ENCODE results near the gene CDKN2B-AS1. TPM values are rescaled to one million over a fixed set of nuclear protein-coding genes. Genes with fewer than 3 reads are reported as not detected.

The CDKN2B-AS1 gene
- total and polyA plus RNA-seq, 2 of the 13 experiments (the other 11 are each of a cell fraction or from before 2014, with no cell fraction given), result 0.64 to 2.3 TPM

DNA sequence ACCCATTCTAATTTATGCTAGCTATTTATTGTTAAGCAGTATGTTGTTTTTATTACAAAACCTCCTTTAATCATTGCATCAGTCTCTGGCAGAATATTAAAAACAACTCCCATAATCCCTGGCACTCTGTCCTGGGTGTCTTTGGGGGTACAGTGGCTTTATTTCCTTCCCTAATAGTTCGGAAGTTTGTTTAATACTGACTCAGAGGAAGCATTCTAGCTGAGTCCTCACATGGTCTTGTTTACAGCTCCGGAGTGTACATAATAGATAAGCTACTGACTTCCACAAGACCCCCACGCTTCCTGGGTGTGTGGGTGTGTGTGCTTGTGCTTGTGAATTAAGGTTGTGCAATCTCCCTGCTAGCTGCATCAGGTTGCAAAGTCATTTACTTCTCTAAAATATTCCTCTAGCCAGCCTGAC lies 164.3 kb downstream of the CDKN2B-AS1 start (continued):
- no peak for TF ChIP-seq NFKB2 (CRISPR knock-in tag; IDR thresholded peaks at IDR 0.05; ENCODE audit: borderline replicate concordance)
- TF ChIP-seq NR2F6 (IDR thresholded peaks at IDR 0.05), result no peak
- peak; percentile 56; the same call in 1 of the 2 replicates for TF ChIP-seq NR2F6 (CRISPR knock-in tag; IDR thresholded peaks at IDR 0.05)
- TF ChIP-seq ZNF225 (CRISPR knock-in tag; IDR thresholded peaks at IDR 0.05), result no peak
- TF ChIP-seq, protein P1, sequence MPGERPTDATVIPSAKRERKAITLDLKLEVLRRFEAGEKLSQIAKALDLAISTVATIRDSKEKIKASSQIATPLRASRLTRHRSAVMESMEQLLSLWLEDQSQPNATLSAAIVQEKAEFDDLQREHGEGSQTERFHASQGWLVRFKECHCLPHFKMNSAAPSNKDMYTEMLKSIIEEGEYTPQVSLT (CRISPR knock-in tag; IDR thresholded peaks at IDR 0.05; ENCODE audit: borderline replicate concordance, low read depth), result no peak
- no peak for TF ChIP-seq HNRNPK (IDR thresholded peaks at IDR 0.05; ENCODE audit: low read depth, low read length, poor library complexity, severe bottlenecking)
- TF ChIP-seq SIN3A (IDR thresholded peaks at IDR 0.05; ENCODE audit: borderline replicate concordance, low read depth, low read length), result no peak
- TF ChIP-seq GPN1 (CRISPR knock-in tag; IDR thresholded peaks at IDR 0.05; ENCODE audit: borderline replicate concordance), result no peak
- no peak for TF ChIP-seq CAMTA2 (CRISPR knock-in tag; IDR thresholded peaks at IDR 0.05; ENCODE audit: borderline replicate concordance)
- TF ChIP-seq ZFP37 (CRISPR knock-in tag; IDR thresholded peaks at IDR 0.05; ENCODE audit: borderline replicate concordance), result no peak
- TF ChIP-seq, protein P2, sequence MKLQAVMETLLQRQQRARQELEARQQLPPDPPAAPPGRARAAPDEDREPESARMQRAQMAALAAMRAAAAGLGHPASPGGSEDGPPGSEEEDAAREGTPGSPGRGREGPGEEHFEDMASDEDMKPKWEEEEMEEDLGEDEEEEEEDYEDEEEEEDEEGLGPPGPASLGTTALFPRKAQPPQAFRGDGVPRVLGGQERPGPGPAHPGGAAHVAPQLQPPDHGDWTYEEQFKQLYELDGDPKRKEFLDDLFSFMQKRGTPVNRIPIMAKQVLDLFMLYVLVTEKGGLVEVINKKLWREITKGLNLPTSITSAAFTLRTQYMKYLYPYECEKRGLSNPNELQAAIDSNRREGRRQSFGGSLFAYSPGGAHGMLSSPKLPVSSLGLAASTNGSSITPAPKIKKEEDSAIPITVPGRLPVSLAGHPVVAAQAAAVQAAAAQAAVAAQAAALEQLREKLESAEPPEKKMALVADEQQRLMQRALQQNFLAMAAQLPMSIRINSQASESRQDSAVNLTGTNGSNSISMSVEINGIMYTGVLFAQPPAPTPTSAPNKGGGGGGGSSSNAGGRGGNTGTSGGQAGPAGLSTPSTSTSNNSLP (IDR thresholded peaks at IDR 0.05; ENCODE audit: low read depth, low read length), result 0 out of 2 replicates have a peak, but pooled peaks have one; percentile 56
- no peak for TF ChIP-seq SMAD9 (CRISPR knock-in tag; IDR thresholded peaks at IDR 0.05)
- peak; percentile 37; the same call in 1 of the 2 replicates for TF ChIP-seq ZBTB7A (CRISPR knock-in tag; IDR thresholded peaks at IDR 0.05)
- TF ChIP-seq ZNF543 (CRISPR knock-in tag; IDR thresholded peaks at IDR 0.05), result no peak
- TF ChIP-seq MZF1 (CRISPR knock-in tag; IDR thresholded peaks at IDR 0.05; ENCODE audit: borderline replicate concordance), result no peak
- no peak for TF ChIP-seq AGO1 (IDR thresholded peaks at IDR 0.05; ENCODE audit: low read depth, low read length, poor library complexity, severe bottlenecking)
- TF ChIP-seq, protein P3, sequence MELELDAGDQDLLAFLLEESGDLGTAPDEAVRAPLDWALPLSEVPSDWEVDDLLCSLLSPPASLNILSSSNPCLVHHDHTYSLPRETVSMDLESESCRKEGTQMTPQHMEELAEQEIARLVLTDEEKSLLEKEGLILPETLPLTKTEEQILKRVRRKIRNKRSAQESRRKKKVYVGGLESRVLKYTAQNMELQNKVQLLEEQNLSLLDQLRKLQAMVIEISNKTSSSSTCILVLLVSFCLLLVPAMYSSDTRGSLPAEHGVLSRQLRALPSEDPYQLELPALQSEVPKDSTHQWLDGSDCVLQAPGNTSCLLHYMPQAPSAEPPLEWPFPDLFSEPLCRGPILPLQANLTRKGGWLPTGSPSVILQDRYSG (CRISPR knock-in tag; IDR thresholded peaks at IDR 0.05), result no peak
- peak; percentile 90 for TF ChIP-seq NCOA2 (CRISPR knock-in tag; IDR thresholded peaks at IDR 0.05)
- no peak for TF ChIP-seq HNRNPLL (IDR thresholded peaks at IDR 0.05; ENCODE audit: low read depth, low read length, poor library complexity, severe bottlenecking)
- TF ChIP-seq, protein P4, sequence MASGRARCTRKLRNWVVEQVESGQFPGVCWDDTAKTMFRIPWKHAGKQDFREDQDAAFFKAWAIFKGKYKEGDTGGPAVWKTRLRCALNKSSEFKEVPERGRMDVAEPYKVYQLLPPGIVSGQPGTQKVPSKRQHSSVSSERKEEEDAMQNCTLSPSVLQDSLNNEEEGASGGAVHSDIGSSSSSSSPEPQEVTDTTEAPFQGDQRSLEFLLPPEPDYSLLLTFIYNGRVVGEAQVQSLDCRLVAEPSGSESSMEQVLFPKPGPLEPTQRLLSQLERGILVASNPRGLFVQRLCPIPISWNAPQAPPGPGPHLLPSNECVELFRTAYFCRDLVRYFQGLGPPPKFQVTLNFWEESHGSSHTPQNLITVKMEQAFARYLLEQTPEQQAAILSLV (CRISPR knock-in tag; IDR thresholded peaks at IDR 0.05; ENCODE audit: borderline replicate concordance), result no peak
- TF ChIP-seq, protein P5, sequence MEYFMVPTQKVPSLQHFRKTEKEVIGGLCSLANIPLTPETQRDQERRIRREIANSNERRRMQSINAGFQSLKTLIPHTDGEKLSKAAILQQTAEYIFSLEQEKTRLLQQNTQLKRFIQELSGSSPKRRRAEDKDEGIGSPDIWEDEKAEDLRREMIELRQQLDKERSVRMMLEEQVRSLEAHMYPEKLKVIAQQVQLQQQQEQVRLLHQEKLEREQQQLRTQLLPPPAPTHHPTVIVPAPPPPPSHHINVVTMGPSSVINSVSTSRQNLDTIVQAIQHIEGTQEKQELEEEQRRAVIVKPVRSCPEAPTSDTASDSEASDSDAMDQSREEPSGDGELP (IDR thresholded peaks at IDR 0.05; ENCODE audit: borderline replicate concordance, low read depth), result no peak
- TF ChIP-seq, protein P6, sequence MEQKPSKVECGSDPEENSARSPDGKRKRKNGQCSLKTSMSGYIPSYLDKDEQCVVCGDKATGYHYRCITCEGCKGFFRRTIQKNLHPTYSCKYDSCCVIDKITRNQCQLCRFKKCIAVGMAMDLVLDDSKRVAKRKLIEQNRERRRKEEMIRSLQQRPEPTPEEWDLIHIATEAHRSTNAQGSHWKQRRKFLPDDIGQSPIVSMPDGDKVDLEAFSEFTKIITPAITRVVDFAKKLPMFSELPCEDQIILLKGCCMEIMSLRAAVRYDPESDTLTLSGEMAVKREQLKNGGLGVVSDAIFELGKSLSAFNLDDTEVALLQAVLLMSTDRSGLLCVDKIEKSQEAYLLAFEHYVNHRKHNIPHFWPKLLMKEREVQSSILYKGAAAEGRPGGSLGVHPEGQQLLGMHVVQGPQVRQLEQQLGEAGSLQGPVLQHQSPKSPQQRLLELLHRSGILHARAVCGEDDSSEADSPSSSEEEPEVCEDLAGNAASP (CRISPR knock-in tag; IDR thresholded peaks at IDR 0.05; ENCODE audit: borderline replicate concordance), result peak; percentile 44; the same call in 1 of the 2 replicates
- TF ChIP-seq ZNF30 (CRISPR knock-in tag; IDR thresholded peaks at IDR 0.05), result no peak

All from HepG2 (cell line).